Esophagus squamous epithelium (tissue), 5 donors: Measurements from ENCODE around the gene RHCE. TPM values are rescaled to one million over a fixed set of nuclear protein-coding genes. Genes with fewer than 3 reads are reported as not detected.

ENCODE experiments used
- DNase-seq: peaks from one replicate; lab custom pipeline; 2025; lab: John Stamatoyannopoulos, UW
- H3K27ac ChIP-seq, 4 donors: fragments of 200-600 bp; sonication (generic); one replicate each; pipeline ENCODE4 v1.5.1; 2016 to 2019; ENCODE audit warnings: mild to moderate bottlenecking in 1 of 4
- H3K27me3 ChIP-seq, 4 donors: fragments of 200-600 bp; sonication (generic); 1 replicate in 3 of 4; 2 replicates in 1 of 4; pipeline versions ENCODE4 v1.5.1 to v1.6.0; 2017 to 2021; ENCODE audit warnings: antibody characterized with exemption in 1 of 4
- H3K36me3 ChIP-seq, 3 donors: fragments of 200-600 bp; sonication (generic); one replicate each; pipeline ENCODE4 v1.5.1; 2016 to 2019
- H3K4me1 ChIP-seq, 3 donors: fragments of 200-600 bp; sonication (generic); one replicate each; pipeline ENCODE4 v1.5.1; 2017 to 2019
- H3K4me3 ChIP-seq, 4 donors: fragments of 200-600 bp; sonication (generic); 1 replicate in 3 of 4; 2 replicates in 1 of 4; pipeline ENCODE4 v1.5.1; 2016 to 2019; ENCODE audit warnings: mild to moderate bottlenecking in 2 of 4, moderate library complexity in 1 of 4
- H3K9me3 ChIP-seq, 3 donors: fragments of 200-600 bp; sonication (generic); one replicate each; pipeline ENCODE4 v1.5.1; 2016 to 2019
- POLR2A ChIP-seq, 4 donors: fragments of 450-650 bp; IDR thresholded peaks; one replicate each; pipeline ENCODE4 v1.6.1; 2017; ENCODE audit warnings: antibody characterized with exemption in 4 of 4, mild to moderate bottlenecking in 4 of 4, moderate library complexity in 3 of 4
- WGBS, 2 donors: methylation state at CpG; one replicate each; pipeline ENCODE4 v1.1.5; 2018; 5-methylcytosine and 5-hydroxymethylcytosine counted together
- intact Hi-C: fragments of 100-400 bp; cut with DNase I; formaldehyde crosslinking; loops from one replicate; pipeline ENCODE4 v1.15.0; 2022
- total RNA-seq, 4 donors: library from RNA; depleted of rRNA; stranded (reverse); fragments of >200 nt; gene quantifications; one replicate each; pipeline ENCODE4 v1.1.0, GENCODE V29; 2016
- TF ChIP-seq, protein P1 (sequence below), 6 experiments: fragments of 450-650 bp in 4 of 6; fragments of 200-600 bp in 2 of 6; sonication (generic) in 2 of 6; IDR thresholded peaks; one replicate each; pipeline ENCODE4 v1.5.1; 2016 to 2019; ENCODE audit warnings: antibody characterized with exemption in 6 of 6, mild to moderate bottlenecking in 4 of 6, moderate library complexity in 4 of 6
- donor health status: DM: yes; HTN: yes; CAD: no.

The RHCE gene
- total RNA-seq, 4 donors from 2014 or later: 0.27 to 0.38 TPM; not detected in 2

- no peak overlapping the region for H3K4me3 ChIP-seq
- H3K36me3 ChIP-seq: peaks cover 13 to 98% (median 28%) of the 10 kb centered on the region in 3 donors
- DNase-seq: no peak
These were observed 64.2 kb downstream of the RHCE start for GRCh38 chr1:25356441-25356840.

DNA sequence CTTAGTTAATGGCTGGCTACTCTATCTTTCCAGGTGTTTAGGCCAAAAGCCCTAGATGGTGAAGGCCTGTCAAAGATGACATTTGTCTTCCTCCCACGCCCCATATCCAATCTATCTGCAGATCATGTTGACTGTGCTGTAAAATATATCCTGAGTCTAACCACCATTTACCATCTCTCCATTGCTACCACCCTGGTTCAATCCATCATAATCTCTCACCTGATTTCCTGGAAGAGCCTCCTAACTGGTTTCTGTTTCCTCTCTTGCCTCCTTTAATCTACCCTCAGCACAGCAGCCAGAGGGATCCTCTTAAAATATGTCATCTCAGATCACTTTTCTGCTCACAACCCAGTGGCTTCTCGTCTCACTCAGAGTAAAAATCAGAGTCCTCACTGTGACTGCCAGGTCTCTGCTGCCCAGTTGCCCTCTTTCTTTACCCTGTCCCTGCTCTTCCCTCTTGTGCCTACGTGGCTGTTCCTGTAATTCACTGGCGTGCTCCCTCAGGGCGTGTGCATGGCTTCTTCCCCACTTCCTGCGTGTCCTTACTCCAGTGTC lies 64.7 kb downstream of the RHCE start:
- Histone ChIP-seq H3K36me3 (peaks cover 13 to 98% (median 24%) of the 10 kb centered on the region in 3 donors), H3K9me3 (no peaks in the 10 kb centered on the region), H3K4me1 (peaks cover 0 to 35% (median 0%) of the 10 kb centered on the region in 3 donors), H3K27ac (peak overlapping the region in 2 of 4 donors; percentile 1 to 38), H3K4me3 (no peak overlapping the region), H3K27me3 (no peaks in the 10 kb centered on the region)
- TF ChIP-seq POLR2A (IDR thresholded peaks at IDR 0.05): no peak
- intact Hi-C loops: no loop called here
- 69 to 74% methylated on average over 6 of the region's 6 CpGs for WGBS, 2 donors
- DNase-seq: no peak

More at GRCh38 chr1:25356441-25356840, 64.2 kb downstream of the RHCE start:
- H3K27me3 ChIP-seq: no peaks in the 10 kb centered on the region
- TF ChIP-seq, protein P1, sequence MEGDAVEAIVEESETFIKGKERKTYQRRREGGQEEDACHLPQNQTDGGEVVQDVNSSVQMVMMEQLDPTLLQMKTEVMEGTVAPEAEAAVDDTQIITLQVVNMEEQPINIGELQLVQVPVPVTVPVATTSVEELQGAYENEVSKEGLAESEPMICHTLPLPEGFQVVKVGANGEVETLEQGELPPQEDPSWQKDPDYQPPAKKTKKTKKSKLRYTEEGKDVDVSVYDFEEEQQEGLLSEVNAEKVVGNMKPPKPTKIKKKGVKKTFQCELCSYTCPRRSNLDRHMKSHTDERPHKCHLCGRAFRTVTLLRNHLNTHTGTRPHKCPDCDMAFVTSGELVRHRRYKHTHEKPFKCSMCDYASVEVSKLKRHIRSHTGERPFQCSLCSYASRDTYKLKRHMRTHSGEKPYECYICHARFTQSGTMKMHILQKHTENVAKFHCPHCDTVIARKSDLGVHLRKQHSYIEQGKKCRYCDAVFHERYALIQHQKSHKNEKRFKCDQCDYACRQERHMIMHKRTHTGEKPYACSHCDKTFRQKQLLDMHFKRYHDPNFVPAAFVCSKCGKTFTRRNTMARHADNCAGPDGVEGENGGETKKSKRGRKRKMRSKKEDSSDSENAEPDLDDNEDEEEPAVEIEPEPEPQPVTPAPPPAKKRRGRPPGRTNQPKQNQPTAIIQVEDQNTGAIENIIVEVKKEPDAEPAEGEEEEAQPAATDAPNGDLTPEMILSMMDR (IDR thresholded peaks at IDR 0.05): no peak
- no peak for TF ChIP-seq POLR2A (IDR thresholded peaks at IDR 0.05)
- no peaks in the 10 kb centered on the region for H3K9me3 ChIP-seq
- intact Hi-C loops: no loop called here
- H3K27ac ChIP-seq: peak overlapping the region in 2 of 4 donors; percentile 1 to 38
- peaks cover 0 to 38% (median 0%) of the 10 kb centered on the region in 3 donors for H3K4me1 ChIP-seq

GRCh38 chr1:25349606-25350005 lies 71.0 kb downstream of the RHCE start:
- Histone ChIP-seq H3K9me3 (no peaks in the 10 kb centered on the region), H3K4me3 (no peak overlapping the region), H3K27me3 (no peaks in the 10 kb centered on the region), H3K27ac (no peak overlapping the region), H3K36me3 (peaks cover 6 to 88% (median 14%) of the 10 kb centered on the region in 3 donors), H3K4me1 (peaks cover 0 to 19% (median 0%) of the 10 kb centered on the region in 3 donors)
- TF ChIP-seq, protein P1 (IDR thresholded peaks at IDR 0.05): no peak
- no peak for TF ChIP-seq POLR2A (IDR thresholded peaks at IDR 0.05)
- DNase-seq: no peak
- intact Hi-C loops: no loop called here
- 84 to 93% methylated on average over 3 of the region's 3 CpGs for WGBS, 2 donors

DNA sequence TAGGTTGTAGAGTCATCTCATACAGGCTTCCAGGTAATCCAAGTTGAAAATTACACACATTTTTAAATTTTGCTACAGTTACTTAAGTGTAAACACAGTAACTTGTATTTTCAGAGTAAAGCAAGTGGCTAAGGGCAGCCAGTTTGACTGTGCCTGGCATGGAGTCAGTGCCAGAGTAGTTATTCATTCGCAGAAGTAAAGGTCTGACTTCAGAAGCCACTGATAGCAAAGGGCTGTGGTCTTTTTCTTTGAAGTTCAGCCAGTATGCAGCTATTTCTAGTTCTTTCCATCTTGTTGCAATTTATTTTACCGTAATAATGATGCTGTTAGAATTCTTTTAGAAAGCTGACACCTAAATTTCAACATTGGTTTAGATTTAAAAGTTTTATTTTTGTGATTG lies 73.1 kb downstream of the RHCE start:
- no peak for DNase-seq
- peaks cover 4 to 87% (median 16%) of the 10 kb centered on the region in 3 donors for H3K36me3 ChIP-seq
- intact Hi-C loops: no loop called here
- H3K27ac ChIP-seq: no peak overlapping the region
- no peaks in the 10 kb centered on the region for H3K27me3 ChIP-seq
- TF ChIP-seq, protein P1 (IDR thresholded peaks at IDR 0.05): no peak
- TF ChIP-seq POLR2A (IDR thresholded peaks at IDR 0.05): no peak
- no peaks in the 10 kb centered on the region for H3K9me3 ChIP-seq
- H3K4me3 ChIP-seq: no peak overlapping the region
- peaks cover 0 to 28% (median 0%) of the 10 kb centered on the region in 3 donors for H3K4me1 ChIP-seq
- WGBS, 2 donors: 60 to 79% methylated on average over 2 of the region's 2 CpGs

GRCh38 chr1:25343872-25344271 lies 76.8 kb downstream of the RHCE start:
- no peaks in the 10 kb centered on the region for H3K27me3 ChIP-seq
- peaks cover 4 to 62% (median 16%) of the 10 kb centered on the region in 3 donors for H3K36me3 ChIP-seq
- no peak overlapping the region for H3K27ac ChIP-seq
- intact Hi-C loops: no loop called here
- peaks cover 7 to 43% (median 21%) of the 10 kb centered on the region in 3 donors for H3K4me1 ChIP-seq
- no peak for DNase-seq
- no peaks in the 10 kb centered on the region for H3K9me3 ChIP-seq
- 46 to 51% methylated on average over 4 of the region's 4 CpGs for WGBS, 2 donors
- TF ChIP-seq, protein P1 (IDR thresholded peaks at IDR 0.05): no peak
- no peak for TF ChIP-seq POLR2A (IDR thresholded peaks at IDR 0.05)
- H3K4me3 ChIP-seq: no peak overlapping the region
